ENCODE measurements around the gene GRK5.

GRK5 gene

DNA sequence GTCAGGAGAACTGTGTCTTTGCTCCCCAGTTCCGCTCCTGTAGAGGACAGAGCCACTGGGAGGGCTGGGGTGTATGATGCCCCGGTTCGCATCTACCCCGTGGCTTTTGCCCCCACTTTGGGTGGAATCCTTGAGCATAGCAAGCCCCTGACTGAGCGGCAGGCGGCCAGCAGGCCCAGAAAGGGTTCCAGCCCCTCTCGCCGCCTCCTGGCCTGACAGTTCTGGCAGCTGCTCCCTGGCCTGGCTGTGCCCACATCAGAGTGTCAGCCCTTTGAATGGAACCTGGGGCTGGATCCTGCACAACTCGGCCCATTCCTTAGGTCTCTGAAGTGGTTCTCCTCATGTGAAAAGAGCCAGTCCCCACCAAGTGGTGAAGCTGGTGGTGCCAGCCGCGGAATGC lies 106.7 kb downstream of the GRK5 start:
- no peak for DNase-seq (ENCODE audit: low read depth)
- TF ChIP-seq, protein P1, sequence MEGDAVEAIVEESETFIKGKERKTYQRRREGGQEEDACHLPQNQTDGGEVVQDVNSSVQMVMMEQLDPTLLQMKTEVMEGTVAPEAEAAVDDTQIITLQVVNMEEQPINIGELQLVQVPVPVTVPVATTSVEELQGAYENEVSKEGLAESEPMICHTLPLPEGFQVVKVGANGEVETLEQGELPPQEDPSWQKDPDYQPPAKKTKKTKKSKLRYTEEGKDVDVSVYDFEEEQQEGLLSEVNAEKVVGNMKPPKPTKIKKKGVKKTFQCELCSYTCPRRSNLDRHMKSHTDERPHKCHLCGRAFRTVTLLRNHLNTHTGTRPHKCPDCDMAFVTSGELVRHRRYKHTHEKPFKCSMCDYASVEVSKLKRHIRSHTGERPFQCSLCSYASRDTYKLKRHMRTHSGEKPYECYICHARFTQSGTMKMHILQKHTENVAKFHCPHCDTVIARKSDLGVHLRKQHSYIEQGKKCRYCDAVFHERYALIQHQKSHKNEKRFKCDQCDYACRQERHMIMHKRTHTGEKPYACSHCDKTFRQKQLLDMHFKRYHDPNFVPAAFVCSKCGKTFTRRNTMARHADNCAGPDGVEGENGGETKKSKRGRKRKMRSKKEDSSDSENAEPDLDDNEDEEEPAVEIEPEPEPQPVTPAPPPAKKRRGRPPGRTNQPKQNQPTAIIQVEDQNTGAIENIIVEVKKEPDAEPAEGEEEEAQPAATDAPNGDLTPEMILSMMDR (IDR thresholded peaks at IDR 0.05; ENCODE audit: low read depth, low read length, missing control alignments): no peak

DNA sequence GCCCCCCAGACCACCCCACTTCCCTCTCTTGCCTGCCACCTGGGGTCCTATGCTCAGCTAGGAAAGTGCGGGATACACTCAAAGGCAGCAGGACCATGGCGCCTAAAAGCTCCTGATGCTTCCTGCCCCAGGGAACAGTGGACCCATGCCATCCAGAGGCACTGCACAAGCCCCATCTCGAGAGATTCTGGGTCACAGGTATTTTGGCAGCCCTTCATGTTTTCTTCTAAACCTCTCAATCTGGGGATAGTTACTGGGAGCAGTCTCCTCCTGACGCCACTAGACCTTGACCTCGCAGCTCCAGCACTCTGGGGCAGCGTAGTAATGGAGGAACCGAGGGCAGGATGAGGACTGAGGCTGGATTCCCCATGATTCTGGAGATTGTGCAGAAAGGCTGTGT lies 107.1 kb downstream of the GRK5 start:
- TF ChIP-seq, protein P1 (IDR thresholded peaks at IDR 0.05; ENCODE audit: low read depth, low read length, missing control alignments): no peak
- DNase-seq (ENCODE audit: low read depth): no peak
- no peak overlapping the region for H3K4me3 ChIP-seq (ENCODE audit: low read depth, low read length)

More for the DNA sequence above, 106.7 kb downstream of the GRK5 start:
- no peak overlapping the region for H3K4me3 ChIP-seq (ENCODE audit: low read depth, low read length)

DNA sequence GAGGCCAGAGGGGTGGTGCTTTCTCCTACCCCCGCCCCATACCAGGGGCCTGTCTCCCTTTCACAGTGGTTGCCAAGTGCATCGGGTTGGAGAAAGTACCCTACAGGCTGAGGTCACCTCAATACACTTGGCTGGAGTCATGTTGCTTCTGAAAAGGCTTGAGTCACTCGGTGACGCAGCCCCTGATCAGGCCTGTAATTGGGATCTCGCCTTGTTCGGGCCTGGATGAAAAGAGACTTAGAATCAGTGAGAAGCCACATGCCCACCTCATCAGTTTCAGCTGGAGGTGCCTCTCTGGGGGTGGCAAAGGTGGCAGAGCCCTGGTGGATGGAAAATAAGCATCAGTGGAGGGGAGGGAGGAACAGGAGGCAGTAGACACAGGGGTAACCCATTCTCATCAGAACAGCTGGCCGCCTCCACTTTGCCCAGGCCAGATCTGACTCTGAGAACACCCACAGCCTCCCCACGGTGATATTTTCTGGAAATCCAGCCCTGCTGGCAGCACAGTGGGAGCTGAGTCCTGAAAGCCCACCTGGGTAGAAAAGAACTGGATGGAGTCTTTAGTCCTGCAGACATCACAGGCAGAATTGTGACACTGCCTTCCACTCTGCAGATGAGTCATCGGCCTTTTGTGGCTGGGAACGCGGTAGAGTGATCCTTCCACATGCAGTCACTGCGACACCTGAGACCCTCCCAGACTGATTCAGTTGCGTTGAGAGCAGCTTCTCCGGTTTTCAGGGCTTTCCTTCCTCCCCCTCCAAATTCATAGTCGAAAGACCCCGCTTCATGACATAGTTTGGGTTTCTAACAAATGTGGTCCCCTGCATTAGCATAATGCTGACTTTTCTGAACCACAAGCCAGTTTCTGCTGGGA lies 108.0 kb downstream of the GRK5 start:
- peak; percentile 51 for DNase-seq (ENCODE audit: low read depth)
- TF ChIP-seq, protein P1 (IDR thresholded peaks at IDR 0.05; ENCODE audit: low read depth, low read length, missing control alignments): no peak
- H3K4me3 ChIP-seq (ENCODE audit: low read depth, low read length): no peak overlapping the region

DNA sequence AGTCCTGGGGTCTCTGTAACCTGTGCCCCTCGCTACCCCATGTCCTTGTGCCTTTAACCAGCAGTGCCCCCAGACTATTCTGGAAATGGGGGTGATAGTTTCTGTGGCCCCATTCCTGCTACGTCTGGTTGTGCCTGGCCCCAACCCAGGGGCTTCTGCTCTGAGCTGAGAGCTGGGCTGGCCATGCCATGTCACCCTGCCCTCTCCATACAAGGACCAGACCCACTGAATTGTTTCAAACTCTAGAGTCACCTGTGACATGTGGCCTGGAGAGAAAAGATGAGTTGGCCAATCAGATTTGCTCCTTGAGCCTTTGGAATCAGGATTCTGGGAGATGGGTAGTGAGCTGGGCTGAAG lies 108.6 kb downstream of the GRK5 start:
- H3K4me3 ChIP-seq (ENCODE audit: low read depth, low read length): no peak overlapping the region
- TF ChIP-seq, protein P1 (IDR thresholded peaks at IDR 0.05; ENCODE audit: low read depth, low read length, missing control alignments): no peak
- DNase-seq (ENCODE audit: low read depth): no peak

DNA sequence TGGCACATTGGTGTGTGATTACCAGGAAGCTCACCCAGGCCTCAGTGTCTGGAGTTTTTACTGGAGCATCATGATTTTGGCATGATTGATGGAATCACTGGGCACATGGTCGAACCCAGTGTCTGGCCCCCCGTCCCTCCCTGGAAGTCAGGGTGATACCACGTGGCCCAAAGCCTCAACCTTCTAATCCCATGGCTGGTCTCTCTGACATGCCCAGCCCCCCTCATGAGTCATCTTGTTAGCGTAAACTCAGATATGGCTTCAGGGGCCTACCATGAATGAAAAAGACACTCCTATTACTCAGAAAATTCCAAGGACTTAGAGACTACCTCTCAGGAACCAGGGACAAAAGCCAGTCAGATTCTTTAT lies 109.3 kb downstream of the GRK5 start:
- H3K4me3 ChIP-seq (ENCODE audit: low read depth, low read length): no peak overlapping the region
- TF ChIP-seq, protein P1 (IDR thresholded peaks at IDR 0.05; ENCODE audit: low read depth, low read length, missing control alignments): no peak
- DNase-seq (ENCODE audit: low read depth): no peak

DNA sequence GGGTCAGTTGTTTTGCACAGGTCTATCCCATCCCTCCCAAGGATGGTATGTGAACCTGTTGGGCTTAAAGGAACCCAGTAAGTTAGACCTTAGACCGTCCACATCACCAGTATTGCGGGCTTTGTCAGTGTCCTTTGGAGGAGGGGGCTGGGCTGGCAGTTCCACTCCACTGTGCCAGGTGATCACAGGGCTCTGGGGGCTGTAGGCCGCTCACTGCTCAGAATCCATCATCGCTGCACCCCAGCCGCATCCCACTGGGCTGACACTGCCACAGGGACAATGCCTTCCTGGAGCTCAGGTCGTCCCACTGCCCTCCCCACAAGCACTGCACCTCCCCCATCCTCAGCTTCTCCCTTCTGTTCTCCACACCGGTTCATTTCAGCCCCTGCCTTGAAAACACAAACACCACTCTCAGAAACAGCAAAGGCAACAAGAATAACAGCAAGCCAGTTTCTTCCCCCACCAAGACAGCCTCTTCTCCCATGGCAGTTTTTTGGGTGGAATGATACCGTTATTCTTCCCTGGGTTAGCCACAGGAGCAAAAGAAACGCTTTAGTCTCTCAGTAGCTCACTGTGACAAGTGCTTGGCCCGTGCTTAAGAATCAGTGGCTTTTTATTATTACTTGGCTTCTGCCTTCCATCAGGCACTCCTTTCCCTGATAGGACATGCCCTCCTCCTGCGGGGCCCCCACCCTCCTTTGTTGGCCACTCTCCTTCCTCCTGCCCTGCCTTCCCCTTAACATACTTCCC lies 111.2 kb downstream of the GRK5 start:
- H3K4me3 ChIP-seq (ENCODE audit: low read depth, low read length): no peak overlapping the region
- TF ChIP-seq, protein P1 (IDR thresholded peaks at IDR 0.05; ENCODE audit: low read depth, low read length, missing control alignments): no peak
- DNase-seq (ENCODE audit: low read depth): no peak
